HAP-1 (cell line): Measurements from ENCODE around the gene LRIG3.
"Not testable (repeated sequence)": the region's sequence is repeated elsewhere in the genome, so short reads cannot be mapped to it uniquely, and the experiment has no call there.

Source experiments
- DNase-seq, 2 experiments: peaks; one replicate each; pipeline ENCODE4 v3.0.0-alpha.2; 2016 to 2020; ENCODE audit warnings: low spot score in 2 of 2
- H3K27me3 ChIP-seq: fragments of 250-450 bp; sonication (Bioruptor Pico); 2 replicates; pipeline ENCODE4 v1.5.1; 2020; ENCODE audit warnings: low read depth, mild to moderate bottlenecking, moderate library complexity
- H3K36me3 ChIP-seq: fragments of 250-450 bp; sonication (Bioruptor Pico); replicated peaks from 2 replicates; pipeline ENCODE4 v1.5.1; 2020; ENCODE audit warnings: mild to moderate bottlenecking
- H3K4me1 ChIP-seq: fragments of 250-450 bp; sonication (Bioruptor Pico); 2 replicates; pipeline ENCODE4 v1.5.1; 2020; ENCODE audit warnings: mild to moderate bottlenecking
- H3K4me3 ChIP-seq: fragments of 250-450 bp; sonication (Bioruptor Pico); 2 replicates; pipeline ENCODE4 v1.5.1; 2020; ENCODE audit warnings: mild to moderate bottlenecking, moderate library complexity
- H3K9me3 ChIP-seq: fragments of 250-450 bp; sonication (Bioruptor Pico); 2 replicates; pipeline ENCODE4 v1.5.1; 2020; ENCODE audit warnings: mild to moderate bottlenecking, moderate library complexity
- in situ Hi-C: fragments of 300-500 bp; cut with MboI; formaldehyde crosslinking; loops from 3 replicates; pipeline ENCODE4 v1.14.3; 2020; ENCODE audit warnings: low sequenced_read_pairs, inconsistent platforms, mixed read lengths

The LRIG3 gene

DNA sequence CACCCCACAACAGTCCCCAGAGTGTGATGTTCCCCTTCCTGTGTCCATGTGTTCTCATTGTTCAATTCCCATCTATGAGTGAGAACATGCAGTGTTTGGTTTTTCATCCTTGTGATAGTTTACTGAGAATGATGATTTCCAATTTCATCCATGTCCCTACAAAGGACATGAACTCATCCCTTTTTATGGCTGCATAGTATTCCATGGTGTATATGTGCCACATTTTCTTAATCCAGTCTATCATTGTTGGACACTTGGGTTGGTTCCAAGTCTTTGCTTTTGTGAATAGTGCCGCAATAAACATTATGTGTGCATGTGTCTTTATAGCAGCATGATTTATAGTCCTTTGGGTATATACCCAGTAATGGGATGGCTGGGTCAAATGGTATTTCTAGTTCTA is 17.6 kb downstream of the LRIG3 start:
- H3K4me1 ChIP-seq, DNase-seq, H3K4me3 ChIP-seq, H3K36me3 ChIP-seq, H3K27me3 ChIP-seq, in situ Hi-C loops, H3K9me3 ChIP-seq: not testable (repeated sequence)

DNA sequence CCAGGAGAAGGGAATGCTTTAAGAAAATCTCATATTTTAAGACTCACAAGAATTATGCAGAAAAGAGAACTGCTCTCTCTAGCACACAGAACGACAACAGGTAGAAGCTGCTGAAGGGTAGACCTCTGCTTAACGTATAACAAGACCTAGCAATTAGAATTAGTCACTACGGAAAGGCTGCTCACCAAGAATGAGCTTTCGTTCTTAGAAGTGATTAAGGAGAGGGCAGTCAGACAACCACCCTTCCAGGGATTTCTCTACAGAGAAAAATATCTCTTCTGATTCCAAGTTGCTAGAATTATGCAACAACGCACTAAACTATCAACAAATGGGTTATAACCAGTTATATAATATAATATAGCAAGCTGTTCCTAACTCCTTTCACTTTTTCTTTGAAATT is 18.6 kb downstream of the LRIG3 start:
- Histone ChIP-seq H3K4me3 (no peak overlapping the region), H3K9me3 (no peaks in the 10 kb centered on the region), H3K4me1 (peaks cover 3% of the 10 kb centered on the region; the same call in 1 of the 2 replicates), H3K36me3 (no peaks in the 10 kb centered on the region), H3K27me3 (no peaks in the 10 kb centered on the region)
- no peak for DNase-seq
- in situ Hi-C loops = no loop called here

DNA sequence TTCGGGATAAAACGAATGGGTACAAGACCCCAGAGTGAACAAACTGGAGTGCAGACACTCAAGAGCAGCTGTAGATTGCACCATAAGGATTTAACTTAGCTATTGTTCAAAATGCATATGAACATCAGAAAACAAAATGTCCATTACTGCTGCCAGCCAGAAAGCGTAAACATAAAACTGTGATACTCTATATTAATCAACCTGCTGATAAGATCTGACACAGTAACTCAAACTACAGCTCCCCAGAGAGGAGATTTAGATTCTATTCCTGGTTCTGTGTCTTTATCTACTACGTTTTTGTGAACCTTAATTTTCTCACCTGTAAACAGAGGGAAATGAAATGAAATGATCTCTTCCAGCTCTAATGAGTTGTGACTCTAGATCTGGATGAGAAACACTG is 22.3 kb downstream of the LRIG3 start:
- Histone ChIP-seq H3K27me3 (no peaks in the 10 kb centered on the region), H3K9me3 (no peaks in the 10 kb centered on the region)
- in situ Hi-C loops = no loop called here

DNA sequence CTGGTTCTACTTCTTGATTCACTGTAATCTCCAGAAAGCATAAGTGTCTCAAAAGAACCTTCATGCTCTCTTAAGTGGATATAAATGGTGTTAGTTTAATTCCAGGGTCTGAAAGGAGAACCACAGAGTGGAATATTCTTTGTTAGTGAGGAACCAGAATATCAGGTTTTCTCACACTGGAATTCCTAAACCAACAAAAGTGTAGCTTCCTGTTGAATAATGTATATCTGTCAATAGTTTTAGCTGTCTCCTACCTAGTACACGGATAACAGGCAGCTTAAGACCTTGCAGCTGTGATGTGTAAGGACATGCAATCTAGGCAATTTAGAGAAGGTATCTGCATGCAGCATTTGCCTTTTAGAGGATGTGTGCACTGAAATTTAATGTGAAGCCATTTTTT is 24.0 kb downstream of the LRIG3 start:
- Histone ChIP-seq H3K36me3 (no peaks in the 10 kb centered on the region), H3K4me1 (peaks cover 3% of the 10 kb centered on the region; the same call in 1 of the 2 replicates), H3K9me3 (no peaks in the 10 kb centered on the region), H3K27me3 (no peaks in the 10 kb centered on the region), H3K4me3 (no peak overlapping the region)
- in situ Hi-C loops = no loop called here
- DNase-seq = no peak

More for the DNA sequence above, 22.3 kb downstream of the LRIG3 start:
- DNase-seq = no peak
- H3K36me3 ChIP-seq = no peaks in the 10 kb centered on the region
- no peak overlapping the region for H3K4me3 ChIP-seq
- H3K4me1 ChIP-seq = peaks cover 3% of the 10 kb centered on the region; the same call in 1 of the 2 replicates

DNA sequence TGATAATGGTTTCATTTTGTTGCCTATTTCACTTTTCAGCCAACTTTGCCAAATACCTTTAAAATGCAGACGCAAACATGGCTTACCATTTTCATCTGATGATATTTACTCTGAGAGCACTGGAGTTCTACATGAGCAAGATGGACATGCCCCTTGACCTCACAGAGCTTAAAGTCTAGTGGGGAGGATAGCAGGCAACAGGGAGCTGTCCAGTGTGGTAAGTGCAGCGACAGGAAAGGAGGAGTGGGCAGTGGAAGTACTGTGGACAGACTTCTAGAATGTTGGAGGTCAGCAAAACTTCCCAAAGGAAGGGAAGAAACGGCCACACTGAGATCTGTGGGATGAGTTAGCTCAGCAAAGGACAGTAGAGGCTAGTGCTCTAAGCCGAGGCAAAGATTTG is 25.3 kb downstream of the LRIG3 start:
- H3K4me1 ChIP-seq = peaks cover 3% of the 10 kb centered on the region; the same call in 1 of the 2 replicates
- in situ Hi-C loops = no loop called here
- H3K4me3 ChIP-seq = no peak overlapping the region
- H3K27me3 ChIP-seq = no peaks in the 10 kb centered on the region
- H3K9me3 ChIP-seq = no peaks in the 10 kb centered on the region
- no peak for DNase-seq
- H3K36me3 ChIP-seq = peaks cover 2% of the 10 kb centered on the region; the same call in 1 of the 2 replicates

DNA sequence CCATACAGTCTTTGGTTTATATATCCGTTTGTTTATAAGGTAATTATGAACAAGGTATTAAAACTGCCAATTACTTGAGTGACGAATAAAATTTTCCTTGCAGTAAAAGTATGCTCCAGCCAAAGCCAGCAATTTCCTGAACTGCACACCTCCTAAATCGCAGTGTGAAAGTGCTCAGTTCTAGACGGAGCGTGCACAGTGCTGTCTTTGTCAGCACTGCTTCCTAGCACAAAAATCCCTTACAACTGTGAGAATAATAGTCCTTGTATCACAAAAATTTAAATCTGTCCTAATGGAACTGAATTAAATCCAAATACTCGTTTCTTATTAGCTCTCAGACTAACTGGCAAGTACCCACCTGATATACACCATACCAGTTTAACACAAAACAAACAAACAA is 26.3 kb downstream of the LRIG3 start:
- in situ Hi-C loops = no loop called here
- H3K27me3 ChIP-seq = no peaks in the 10 kb centered on the region

DNA sequence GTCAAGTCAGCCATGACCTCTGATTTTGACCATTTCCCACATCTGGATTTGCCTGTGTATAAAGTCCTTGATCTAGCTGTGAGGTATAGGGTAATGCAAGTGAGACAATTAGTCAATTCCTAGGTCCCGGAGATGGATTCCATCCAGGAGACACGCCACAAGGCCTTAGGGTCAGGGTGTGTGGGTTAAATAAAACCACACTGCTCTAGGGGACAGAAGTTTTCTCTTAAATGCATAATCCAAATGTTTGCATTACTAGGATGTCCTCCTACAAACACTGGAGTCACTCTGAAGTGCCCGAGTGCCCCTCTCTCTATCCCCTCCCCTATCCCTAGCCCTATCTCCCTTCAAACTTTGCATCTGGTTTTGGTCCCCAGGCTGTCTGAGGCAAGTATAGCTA is 26.8 kb downstream of the LRIG3 start:
- peaks cover 9% of the 10 kb centered on the region for H3K36me3 ChIP-seq
- no peak for DNase-seq
- in situ Hi-C loops = no loop called here

More for the DNA sequence above, 26.3 kb downstream of the LRIG3 start:
- DNase-seq = no peak
- H3K4me3 ChIP-seq = no peak overlapping the region
- peaks cover 7% of the 10 kb centered on the region for H3K36me3 ChIP-seq
- H3K4me1 ChIP-seq = peaks cover 3% of the 10 kb centered on the region; the same call in 1 of the 2 replicates
- H3K9me3 ChIP-seq = no peaks in the 10 kb centered on the region

DNA sequence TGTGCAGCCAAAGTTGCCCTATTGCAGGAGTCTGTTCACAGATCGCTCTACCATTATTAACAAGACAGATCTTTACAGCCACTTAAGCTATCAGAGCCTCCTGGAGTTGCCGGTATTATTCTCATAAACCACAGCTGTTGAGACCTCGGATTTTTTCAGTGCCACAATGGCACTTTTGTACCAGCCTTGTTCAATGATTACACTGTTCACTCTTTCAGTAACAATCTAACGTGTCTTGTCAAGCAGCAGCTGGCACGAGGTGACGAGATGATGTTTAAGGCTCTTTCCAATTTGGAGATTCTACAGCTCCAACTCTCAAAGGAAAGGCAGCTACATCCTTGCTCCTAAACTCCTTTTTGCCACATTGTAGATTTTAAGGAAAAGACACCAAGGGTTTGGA is 30.7 kb downstream of the LRIG3 start:
- Histone ChIP-seq H3K36me3 (peaks cover 40% of the 10 kb centered on the region), H3K4me1 (no peaks in the 10 kb centered on the region), H3K4me3 (no peak overlapping the region), H3K27me3 (no peaks in the 10 kb centered on the region), H3K9me3 (no peaks in the 10 kb centered on the region)
- in situ Hi-C loops = no loop called here
- DNase-seq = no peak

More for the DNA sequence above, 26.8 kb downstream of the LRIG3 start:
- Histone ChIP-seq H3K4me1 (peaks cover 3% of the 10 kb centered on the region; the same call in 1 of the 2 replicates), H3K27me3 (no peaks in the 10 kb centered on the region), H3K9me3 (no peaks in the 10 kb centered on the region), H3K4me3 (no peak overlapping the region)

DNA sequence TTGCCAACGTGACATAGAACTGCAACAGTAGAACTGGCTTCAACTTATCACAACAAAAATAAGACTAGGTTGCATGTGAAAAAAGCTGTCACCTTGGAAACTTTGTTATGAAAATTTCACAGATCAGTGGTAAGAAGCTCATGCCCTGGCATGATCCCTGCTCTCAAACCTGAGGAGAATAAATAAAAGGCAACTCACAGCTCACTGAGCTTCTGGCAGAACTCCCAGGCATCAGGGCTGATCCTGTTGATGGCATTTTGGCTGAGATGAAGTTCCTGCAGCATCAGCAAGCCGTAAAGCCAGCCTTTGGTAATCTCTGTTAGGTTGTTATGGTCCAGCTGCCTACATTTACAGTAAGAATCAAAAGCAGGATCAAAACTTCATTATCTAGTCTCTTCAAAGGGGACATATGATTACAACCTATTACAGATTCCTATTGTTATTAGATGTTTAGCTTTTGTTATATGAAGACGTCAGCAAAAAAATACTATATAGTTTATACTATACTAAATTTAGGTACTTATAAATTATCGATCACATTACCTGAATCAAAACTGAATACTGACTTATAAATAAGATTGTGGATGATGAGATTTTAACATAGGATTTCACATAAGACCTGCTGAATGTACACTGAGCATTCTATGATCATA is 32.0 kb downstream of the LRIG3 start:
- in situ Hi-C loops = no loop called here
- Histone ChIP-seq H3K4me3 (no peak overlapping the region), H3K4me1 (no peaks in the 10 kb centered on the region), H3K36me3 (peaks cover 40% of the 10 kb centered on the region), H3K9me3 (no peaks in the 10 kb centered on the region), H3K27me3 (no peaks in the 10 kb centered on the region)
- DNase-seq = peak in 1 of 2 experiments; percentile 12

DNA sequence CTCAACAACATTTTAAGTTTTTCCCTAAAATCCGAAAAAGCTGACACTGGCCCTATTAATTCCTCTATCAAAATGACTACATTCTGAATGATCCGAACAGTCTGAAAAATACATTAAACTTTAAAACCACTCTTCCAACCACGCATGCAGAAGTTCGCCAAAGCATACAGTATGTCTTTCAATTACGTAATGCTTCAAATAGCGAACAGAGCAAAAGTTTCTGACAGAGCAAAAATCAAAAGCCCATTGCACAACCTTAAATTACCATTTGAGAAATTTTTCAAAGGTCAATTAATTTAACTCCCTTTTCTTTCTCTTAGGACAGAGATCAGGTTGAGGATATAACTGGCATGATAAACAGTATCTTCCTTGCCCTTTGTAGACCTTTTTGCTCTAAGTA is 33.2 kb downstream of the LRIG3 start:
- no peaks in the 10 kb centered on the region for H3K9me3 ChIP-seq
- no peak for DNase-seq
- no peaks in the 10 kb centered on the region for H3K27me3 ChIP-seq
- in situ Hi-C loops = no loop called here
- no peak overlapping the region for H3K4me3 ChIP-seq
- no peaks in the 10 kb centered on the region for H3K4me1 ChIP-seq
- H3K36me3 ChIP-seq = peaks cover 40% of the 10 kb centered on the region

DNA sequence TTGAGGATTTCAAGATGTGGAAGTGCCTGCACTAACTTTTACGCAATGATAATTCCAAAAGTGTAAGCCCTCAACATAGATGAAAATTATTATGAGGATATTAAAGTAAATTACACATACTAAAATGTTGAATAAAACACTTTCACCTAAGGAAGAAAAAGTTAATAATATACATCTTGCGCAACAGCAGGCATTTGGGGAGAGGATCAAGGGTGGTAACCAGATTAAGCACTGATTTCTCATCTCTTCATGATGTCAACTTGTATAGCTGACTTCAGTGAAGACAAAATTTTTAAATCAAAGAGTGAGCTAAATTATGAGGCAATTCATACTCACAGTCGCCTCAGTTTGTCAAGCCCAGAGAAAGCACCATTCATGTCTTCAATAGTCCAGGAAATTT is 33.8 kb downstream of the LRIG3 start:
- no peak for DNase-seq
- H3K36me3 ChIP-seq = peaks cover 40% of the 10 kb centered on the region
- H3K4me3 ChIP-seq = no peak overlapping the region
- no peaks in the 10 kb centered on the region for H3K27me3 ChIP-seq
- no peaks in the 10 kb centered on the region for H3K9me3 ChIP-seq
- no peaks in the 10 kb centered on the region for H3K4me1 ChIP-seq
- in situ Hi-C loops = no loop called here

DNA sequence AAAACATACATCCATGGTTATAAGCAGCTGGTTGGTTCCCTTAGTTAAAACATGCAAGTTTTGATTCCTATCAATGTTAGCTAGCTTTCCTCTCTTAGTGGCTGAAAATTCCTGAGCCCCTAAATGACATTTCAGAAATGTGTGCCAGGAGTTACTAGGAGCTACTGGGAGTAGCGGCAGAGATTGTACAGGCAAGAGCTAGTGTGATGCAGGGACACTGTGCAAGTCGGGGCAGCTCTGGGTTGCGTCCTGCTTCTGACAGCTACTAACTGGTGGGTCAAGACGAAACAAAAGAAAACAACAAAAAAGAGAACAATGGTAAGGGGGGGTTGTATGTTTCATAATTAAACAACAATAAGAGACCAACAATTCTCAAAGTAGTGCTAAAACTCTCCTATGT is 35.4 kb downstream of the LRIG3 start:
- Histone ChIP-seq H3K9me3 (no peaks in the 10 kb centered on the region), H3K4me1 (no peaks in the 10 kb centered on the region), H3K36me3 (peaks cover 44% of the 10 kb centered on the region), H3K4me3 (no peak overlapping the region), H3K27me3 (no peaks in the 10 kb centered on the region)
- no peak for DNase-seq
- in situ Hi-C loops = no loop called here

DNA sequence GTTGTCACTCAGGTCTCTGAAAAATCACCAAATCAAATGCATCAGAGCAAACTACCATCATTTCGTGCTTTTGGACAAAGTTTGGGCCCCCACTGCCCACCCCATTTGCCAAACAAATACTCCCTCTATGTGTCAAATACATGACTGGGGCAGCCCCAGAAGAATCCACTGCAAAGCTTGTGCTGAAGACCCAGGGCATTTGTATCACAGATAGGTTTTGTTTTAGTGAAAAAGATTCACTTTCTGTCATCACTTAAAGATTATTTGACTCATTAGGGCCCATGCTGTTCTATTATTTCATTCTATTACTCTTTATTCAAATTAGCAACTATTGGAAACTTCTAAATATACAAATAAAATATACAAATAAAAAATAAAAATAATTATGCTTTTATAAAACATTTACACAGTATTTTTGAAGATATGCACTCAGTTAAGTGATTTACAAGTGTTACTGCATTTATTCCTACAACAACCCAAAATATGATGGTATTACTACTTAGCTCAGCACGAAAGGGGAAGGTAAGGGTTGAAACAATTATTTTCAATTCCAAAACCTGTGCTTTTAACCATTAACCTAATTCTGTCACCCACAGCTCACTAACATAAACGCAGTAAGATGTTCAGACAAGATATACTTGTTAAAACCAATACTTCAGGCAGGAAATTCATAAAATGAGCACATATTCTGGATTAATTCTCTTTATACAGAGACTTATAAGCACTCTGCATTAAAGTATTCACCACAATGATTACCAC is 36.5 kb downstream of the LRIG3 start:
- Histone ChIP-seq H3K36me3 (peaks cover 52% of the 10 kb centered on the region), H3K27me3 (no peaks in the 10 kb centered on the region), H3K4me3 (no peak overlapping the region), H3K4me1 (no peaks in the 10 kb centered on the region), H3K9me3 (no peaks in the 10 kb centered on the region)
- DNase-seq = no peak
- in situ Hi-C loops = no loop called here

DNA sequence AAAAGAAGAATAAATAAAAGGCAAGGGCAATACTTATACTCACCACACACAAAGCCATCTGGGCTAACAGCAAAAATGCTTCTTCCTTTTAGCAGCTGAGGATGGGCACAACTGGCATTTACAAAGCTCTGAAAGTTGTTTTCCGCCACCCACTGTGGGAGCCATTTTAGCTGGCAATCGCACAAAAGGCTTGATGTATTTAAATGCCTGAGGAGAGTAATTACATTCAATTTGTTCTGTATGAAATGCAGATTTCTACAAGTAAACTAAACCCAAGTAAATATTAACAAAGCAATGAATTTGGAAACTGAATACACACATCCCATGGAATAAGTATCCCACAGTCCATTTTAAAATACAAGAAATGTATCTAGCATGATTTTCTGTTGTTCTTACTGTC is 37.5 kb downstream of the LRIG3 start:
- in situ Hi-C loops = no loop called here
- H3K4me3 ChIP-seq = no peak overlapping the region
- H3K4me1 ChIP-seq = no peaks in the 10 kb centered on the region
- no peaks in the 10 kb centered on the region for H3K9me3 ChIP-seq
- peaks cover 53% of the 10 kb centered on the region for H3K36me3 ChIP-seq
- H3K27me3 ChIP-seq = no peaks in the 10 kb centered on the region
- no peak for DNase-seq
